ENCODE results near the gene ALPP. TPM values are rescaled to one million over a fixed set of nuclear protein-coding genes. Genes with fewer than 3 reads are reported as not detected.
A peak's percentile ranks its signal among the peaks of the same experiment; 100 is the strongest.
"Not testable (repeated sequence)": the region's sequence is repeated elsewhere in the genome, so short reads cannot be mapped to it uniquely, and the experiment has no call there.

Gene ALPP
- total RNA-seq, 1 donor from 2014 or later, result 0.38 TPM

DNA sequence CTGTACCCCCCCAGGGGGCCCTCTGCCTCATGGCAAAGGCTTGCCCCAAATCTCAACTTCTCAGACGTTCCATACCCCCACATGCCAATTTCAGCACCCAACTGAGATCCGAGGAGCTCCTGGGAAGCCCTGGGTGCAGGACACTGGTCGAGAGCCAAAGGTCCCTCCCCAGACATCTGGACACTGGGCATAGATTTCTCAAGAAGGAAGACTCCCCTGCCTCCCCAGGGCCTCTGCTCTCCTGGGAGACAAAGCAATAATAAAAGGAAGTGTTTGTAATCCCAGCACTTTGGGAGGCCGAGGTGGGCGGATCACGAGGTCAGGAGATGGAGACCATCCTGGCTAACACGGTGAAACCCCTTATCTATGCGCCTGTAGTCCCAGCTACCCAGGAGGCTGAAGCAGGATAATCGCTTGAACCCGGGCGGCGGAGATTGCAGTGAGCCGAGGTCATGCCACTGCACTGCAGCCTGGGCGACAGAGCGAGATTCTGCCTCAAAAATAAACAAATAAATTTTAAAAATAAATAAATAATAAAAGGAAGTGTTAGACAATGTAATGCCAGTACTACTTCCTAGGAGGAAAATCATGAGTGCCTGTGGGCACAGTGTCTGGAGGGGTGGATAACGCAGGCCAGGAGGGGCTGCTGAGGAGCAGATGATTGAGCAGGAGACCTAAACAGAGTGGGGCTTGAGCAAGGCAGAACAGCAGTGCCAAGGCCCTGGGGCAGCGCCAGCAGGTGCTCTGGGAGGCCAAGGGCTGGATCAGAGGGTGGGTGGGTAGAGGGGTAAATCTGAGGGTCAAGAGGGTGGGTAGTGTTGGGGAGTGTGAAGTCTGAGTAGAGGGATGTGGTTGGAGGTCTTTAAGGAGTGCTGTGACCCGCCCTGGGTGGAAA is 4.0 kb downstream of the ALPP start:
- H3K36me3 Mint-ChIP-seq (ENCODE audit: low read depth), result no peaks in the 10 kb centered on the region
- no peak overlapping the region for H3K4me3 Mint-ChIP-seq
- ATAC-seq (ENCODE audit: low read depth) (no peak), DNase-seq (no peak)
- POLR2A ChIA-PET, result no interaction called here
- peaks cover 2% of the 10 kb centered on the region for H3K9me3 Mint-ChIP-seq
- intact Hi-C loops (cut with micrococcal nuclease), result no loop called here
- peaks cover 20% of the 10 kb centered on the region for H3K4me1 Mint-ChIP-seq
- TF ChIP-seq, protein P1, sequence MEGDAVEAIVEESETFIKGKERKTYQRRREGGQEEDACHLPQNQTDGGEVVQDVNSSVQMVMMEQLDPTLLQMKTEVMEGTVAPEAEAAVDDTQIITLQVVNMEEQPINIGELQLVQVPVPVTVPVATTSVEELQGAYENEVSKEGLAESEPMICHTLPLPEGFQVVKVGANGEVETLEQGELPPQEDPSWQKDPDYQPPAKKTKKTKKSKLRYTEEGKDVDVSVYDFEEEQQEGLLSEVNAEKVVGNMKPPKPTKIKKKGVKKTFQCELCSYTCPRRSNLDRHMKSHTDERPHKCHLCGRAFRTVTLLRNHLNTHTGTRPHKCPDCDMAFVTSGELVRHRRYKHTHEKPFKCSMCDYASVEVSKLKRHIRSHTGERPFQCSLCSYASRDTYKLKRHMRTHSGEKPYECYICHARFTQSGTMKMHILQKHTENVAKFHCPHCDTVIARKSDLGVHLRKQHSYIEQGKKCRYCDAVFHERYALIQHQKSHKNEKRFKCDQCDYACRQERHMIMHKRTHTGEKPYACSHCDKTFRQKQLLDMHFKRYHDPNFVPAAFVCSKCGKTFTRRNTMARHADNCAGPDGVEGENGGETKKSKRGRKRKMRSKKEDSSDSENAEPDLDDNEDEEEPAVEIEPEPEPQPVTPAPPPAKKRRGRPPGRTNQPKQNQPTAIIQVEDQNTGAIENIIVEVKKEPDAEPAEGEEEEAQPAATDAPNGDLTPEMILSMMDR (IDR thresholded peaks at IDR 0.05), result no peak
- CTCF ChIA-PET, result no interaction called here
- peaks cover 23% of the 10 kb centered on the region for H3K27me3 Mint-ChIP-seq
- no peak overlapping the region for H3K27ac Mint-ChIP-seq

DNA sequence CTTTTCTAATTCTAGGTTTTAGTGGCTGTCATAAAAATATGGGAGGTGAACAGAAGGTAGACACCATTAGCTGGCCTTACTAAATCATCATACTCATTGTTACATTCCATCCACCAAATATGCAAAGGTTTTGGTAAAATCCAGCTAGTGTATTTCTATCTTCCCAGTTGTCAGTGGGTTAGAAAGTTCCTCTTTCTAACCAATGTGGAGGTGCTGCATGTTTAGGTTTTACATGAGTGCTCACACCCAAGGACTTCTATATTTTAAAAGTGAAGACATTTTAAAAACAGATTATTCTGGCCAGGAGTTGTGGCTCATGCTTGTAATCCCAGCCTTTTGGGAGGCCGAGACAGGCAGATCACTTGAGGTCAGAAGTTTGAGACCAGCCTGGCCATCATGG is 5.9 kb downstream of the ALPP start:
- ChIA-PET CTCF (no interaction called here), POLR2A (no interaction called here)
- no peaks in the 10 kb centered on the region for H3K36me3 Mint-ChIP-seq (ENCODE audit: low read depth)
- TF ChIP-seq, protein P1 (IDR thresholded peaks at IDR 0.05), result no peak
- peaks cover 20% of the 10 kb centered on the region for H3K4me1 Mint-ChIP-seq
- intact Hi-C loops (cut with micrococcal nuclease), result no loop called here
- no peak overlapping the region for H3K27ac Mint-ChIP-seq
- no peak for DNase-seq
- H3K27me3 Mint-ChIP-seq, result peaks cover 24% of the 10 kb centered on the region
- H3K4me3 Mint-ChIP-seq, result no peak overlapping the region
- H3K9me3 Mint-ChIP-seq, result peaks cover 2% of the 10 kb centered on the region
- ATAC-seq (ENCODE audit: low read depth), result no peak

DNA sequence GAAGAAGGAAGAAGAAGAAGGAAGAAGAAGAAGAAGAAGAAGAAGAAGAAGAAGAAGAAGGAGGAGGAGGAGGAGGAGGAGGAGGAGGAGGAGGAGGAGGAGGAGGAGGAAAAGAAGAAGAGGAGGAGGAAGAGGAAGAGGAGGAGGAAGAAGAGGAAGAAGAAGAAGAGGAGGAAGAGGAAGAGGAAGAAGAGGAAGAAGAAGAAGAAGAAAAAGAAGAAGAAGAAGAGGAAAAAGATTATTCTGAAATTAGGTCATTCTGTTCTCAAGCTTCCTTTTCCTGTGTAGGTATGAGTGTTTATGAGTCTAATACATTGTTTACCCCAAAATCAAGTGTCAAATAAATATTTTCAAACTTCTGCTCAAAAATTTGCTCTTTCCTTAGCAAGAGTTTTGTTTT is 6.5 kb downstream of the ALPP start:
- Mint-ChIP-seq H3K4me1 (peaks cover 20% of the 10 kb centered on the region), H3K27me3 (peaks cover 26% of the 10 kb centered on the region)
- H3K9me3 Mint-ChIP-seq; DNase-seq; CTCF ChIA-PET; intact Hi-C loops (cut with micrococcal nuclease); H3K36me3 Mint-ChIP-seq (ENCODE audit: low read depth); H3K4me3 Mint-ChIP-seq; H3K27ac Mint-ChIP-seq; POLR2A ChIA-PET; ATAC-seq (ENCODE audit: low read depth): not testable (repeated sequence)

DNA sequence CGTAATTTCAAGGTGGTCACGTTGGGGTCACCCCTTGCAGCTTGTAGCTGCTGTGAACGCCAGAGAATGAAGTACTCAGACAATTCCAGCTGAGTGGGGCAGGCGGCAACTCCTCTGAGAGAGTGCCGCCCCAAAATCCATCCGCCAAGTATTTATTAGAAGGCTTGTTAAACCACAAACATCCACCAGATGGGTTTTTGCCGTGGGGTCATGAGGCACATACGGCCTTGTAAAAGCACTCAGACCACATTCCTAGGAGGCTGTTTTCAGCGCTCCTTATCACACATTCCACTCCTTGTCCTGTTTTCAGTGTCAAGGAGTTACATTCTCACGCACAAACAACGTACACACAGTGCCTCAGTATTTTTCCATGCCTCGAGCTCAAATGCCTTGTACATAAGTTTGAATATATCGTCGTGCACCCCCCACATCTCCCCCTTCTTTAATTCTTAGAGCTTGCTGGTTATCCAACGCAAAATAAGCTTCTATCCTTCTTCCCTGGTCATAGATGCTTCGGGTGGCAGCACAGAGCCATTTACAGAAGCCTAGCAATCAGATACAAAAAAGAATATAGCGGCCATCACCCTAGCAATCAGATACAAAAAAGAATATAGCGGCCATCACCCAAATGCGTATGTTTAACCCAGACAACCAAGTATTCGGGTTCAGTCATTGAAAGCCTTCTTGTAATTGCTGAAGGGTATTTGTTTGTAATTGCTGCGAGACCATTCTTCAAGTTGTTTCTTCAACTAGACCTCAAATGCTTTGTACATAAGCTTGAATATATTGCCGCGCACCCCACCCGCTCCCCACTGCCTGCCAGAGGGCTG is 7.3 kb downstream of the ALPP start:
- ChIA-PET POLR2A (no interaction called here), CTCF (no interaction called here)
- intact Hi-C loops (cut with micrococcal nuclease), result no loop called here
- peaks cover 20% of the 10 kb centered on the region for H3K4me1 Mint-ChIP-seq
- peaks cover 30% of the 10 kb centered on the region for H3K27me3 Mint-ChIP-seq
- H3K27ac Mint-ChIP-seq, result no peak overlapping the region
- H3K4me3 Mint-ChIP-seq, result peak overlapping the region; percentile 24
- H3K36me3 Mint-ChIP-seq (ENCODE audit: low read depth), result no peaks in the 10 kb centered on the region
- DNase-seq, result no peak
- no peak for ATAC-seq (ENCODE audit: low read depth)
- TF ChIP-seq, protein P1 (IDR thresholded peaks at IDR 0.05), result no peak
- peaks cover 2% of the 10 kb centered on the region for H3K9me3 Mint-ChIP-seq

DNA sequence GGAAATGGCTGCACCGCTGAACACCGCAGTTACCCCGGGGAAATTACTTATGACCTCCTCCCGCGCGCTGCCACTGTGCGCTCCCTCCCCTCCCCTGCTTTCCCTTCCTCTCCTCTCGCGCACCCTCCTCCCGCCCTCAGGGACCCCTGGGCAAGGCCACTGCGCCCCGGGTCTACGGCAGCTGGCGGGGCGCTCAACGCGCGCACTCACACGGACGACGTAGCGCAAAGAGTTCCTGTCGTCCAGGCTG is 7.9 kb downstream of the ALPP start:
- peak overlapping the region; percentile 24 for H3K4me3 Mint-ChIP-seq
- no peaks in the 10 kb centered on the region for H3K36me3 Mint-ChIP-seq (ENCODE audit: low read depth)
- peaks cover 2% of the 10 kb centered on the region for H3K9me3 Mint-ChIP-seq
- DNase-seq (no peak), ATAC-seq (ENCODE audit: low read depth) (no peak)
- peaks cover 32% of the 10 kb centered on the region for H3K27me3 Mint-ChIP-seq
- ChIA-PET CTCF (no interaction called here), POLR2A (no interaction called here)
- TF ChIP-seq, protein P1 (IDR thresholded peaks at IDR 0.05), result no peak
- peaks cover 20% of the 10 kb centered on the region for H3K4me1 Mint-ChIP-seq
- intact Hi-C loops (cut with micrococcal nuclease), result no loop called here
- H3K27ac Mint-ChIP-seq, result no peak overlapping the region
